ENCODE results near the gene FGF18.

DNA sequence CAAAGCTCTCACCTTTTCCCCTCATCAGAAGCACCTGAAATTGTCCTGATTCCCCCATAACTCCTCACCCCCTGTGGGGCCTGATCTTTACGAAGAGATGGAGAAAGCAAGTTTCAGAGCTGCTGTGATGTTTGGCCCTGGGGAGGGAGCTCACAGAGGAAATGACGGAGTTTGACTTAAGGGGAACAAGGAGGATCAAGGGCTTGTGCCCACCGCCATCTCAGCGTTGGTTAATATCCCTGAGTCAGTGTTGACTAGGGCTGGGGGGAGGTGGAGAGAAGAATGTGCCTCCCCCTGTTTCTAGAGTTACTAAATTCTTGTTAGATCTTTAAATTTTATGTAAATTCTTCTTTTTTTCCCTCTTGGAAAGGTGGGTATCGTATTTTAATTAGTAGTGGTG, 27.8 kb downstream of the FGF18 start:
- TF ChIP-seq, protein P1, sequence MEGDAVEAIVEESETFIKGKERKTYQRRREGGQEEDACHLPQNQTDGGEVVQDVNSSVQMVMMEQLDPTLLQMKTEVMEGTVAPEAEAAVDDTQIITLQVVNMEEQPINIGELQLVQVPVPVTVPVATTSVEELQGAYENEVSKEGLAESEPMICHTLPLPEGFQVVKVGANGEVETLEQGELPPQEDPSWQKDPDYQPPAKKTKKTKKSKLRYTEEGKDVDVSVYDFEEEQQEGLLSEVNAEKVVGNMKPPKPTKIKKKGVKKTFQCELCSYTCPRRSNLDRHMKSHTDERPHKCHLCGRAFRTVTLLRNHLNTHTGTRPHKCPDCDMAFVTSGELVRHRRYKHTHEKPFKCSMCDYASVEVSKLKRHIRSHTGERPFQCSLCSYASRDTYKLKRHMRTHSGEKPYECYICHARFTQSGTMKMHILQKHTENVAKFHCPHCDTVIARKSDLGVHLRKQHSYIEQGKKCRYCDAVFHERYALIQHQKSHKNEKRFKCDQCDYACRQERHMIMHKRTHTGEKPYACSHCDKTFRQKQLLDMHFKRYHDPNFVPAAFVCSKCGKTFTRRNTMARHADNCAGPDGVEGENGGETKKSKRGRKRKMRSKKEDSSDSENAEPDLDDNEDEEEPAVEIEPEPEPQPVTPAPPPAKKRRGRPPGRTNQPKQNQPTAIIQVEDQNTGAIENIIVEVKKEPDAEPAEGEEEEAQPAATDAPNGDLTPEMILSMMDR (IDR thresholded peaks at IDR 0.05): no peak
- TF ChIP-seq EP300 (IDR thresholded peaks at IDR 0.05) (no peak), POLR2AphosphoS5 (IDR thresholded peaks at IDR 0.05) (no peak), POLR2A (IDR thresholded peaks at IDR 0.05) (no peak)

Data from upper lobe of left lung (tissue), 4 donors.